Endothelial cell of umbilical vein (primary cell): ENCODE data around the gene PPP6R1. TPM values are rescaled to one million over a fixed set of nuclear protein-coding genes. Genes with fewer than 3 reads are reported as not detected.

ENCODE experiments used
- BruUV-seq: library from RNA; stranded (reverse); fragments of 400-500 nt; replicated peaks from 2 replicates; lab custom pipeline; 2021; lab: Mats Ljungman, UMichigan
- CTCF ChIA-PET: fragments of 300-600, 350-600 bp; sonication (Branson Sonifier 250); formaldehyde crosslinking; loops from one replicate; lab custom pipeline; 2021; ENCODE audit warnings: antibody characterized with exemption, inconsistent platforms; lab: Charles Lee
- POLR2A ChIA-PET: fragments of 300-600, 350-600 bp; sonication (Branson Sonifier 250); formaldehyde crosslinking; loops from one replicate; lab custom pipeline; 2021; ENCODE audit warnings: antibody characterized with exemption, inconsistent platforms; lab: Charles Lee
- DNase-seq: peaks from one replicate; pipeline ENCODE4 v3.0.0-alpha.2; 2011; ENCODE audit warnings: low read depth, low spot score
- FAIRE-seq: peaks from 2 replicates; lab custom pipeline; 2011; peaks lifted over from hg19 to GRCh38; lab: Jason Lieb, UNC
- H2AFZ ChIP-seq: 2 replicates; pipeline ENCODE4 v1.6.0; 2012; ENCODE audit warnings: low read depth, low read length, control low read depth, inconsistent platforms
- H3K27ac ChIP-seq: 2 replicates; pipeline ENCODE4 v1.5.1; 2011; ENCODE audit warnings: low read depth, mild to moderate bottlenecking, control low read depth, low read length, moderate library complexity; ENCODE audit not compliant: insufficient read depth
- H3K27me3 ChIP-seq, 2 experiments: 2 replicates each; pipeline versions ENCODE4 v1.6.0 to v1.6.1; 2011; ENCODE audit warnings: low read length in 2 of 2, mixed read lengths in 1 of 2; ENCODE audit not compliant: control insufficient read depth in 2 of 2, insufficient read depth in 2 of 2
- H3K36me3 ChIP-seq, 2 experiments: 2 replicates in 1 of 2; 3 replicates in 1 of 2; pipeline ENCODE4 v1.5.1; 2011; ENCODE audit warnings: low read length in 2 of 2, mild to moderate bottlenecking in 1 of 2, moderate library complexity in 1 of 2; ENCODE audit not compliant: control insufficient read depth in 2 of 2, insufficient read depth in 2 of 2; ENCODE audit errors: extremely low read depth in 1 of 2
- H3K4me1 ChIP-seq: 3 replicates; pipeline ENCODE4 v1.5.1; 2011; ENCODE audit warnings: mild to moderate bottlenecking, low read length; ENCODE audit not compliant: control insufficient read depth, insufficient read depth; ENCODE audit errors: extremely low read depth
- H3K4me2 ChIP-seq: 2 replicates; pipeline ENCODE4 v1.6.1; 2011; ENCODE audit warnings: low read length, control low read depth, mixed read lengths; ENCODE audit not compliant: insufficient read depth
- H3K4me3 ChIP-seq, 3 experiments: fragments of 200-600 bp in 1 of 3; sonication (generic), shearing (Covaris generic) in 1 of 3; replicated peaks in 1 of 3; 2 replicates each; pipeline ENCODE4 v1.5.1; 2011 to 2016; ENCODE audit warnings: control low read depth in 3 of 3, low read length in 3 of 3, mild to moderate bottlenecking in 2 of 3, inconsistent platforms in 1 of 3, low read depth in 1 of 3, moderate library complexity in 1 of 3; ENCODE audit not compliant: insufficient read depth in 1 of 3
- H3K79me2 ChIP-seq: 2 replicates; pipeline ENCODE4 v1.6.0; 2012; ENCODE audit warnings: low read length, inconsistent platforms; ENCODE audit not compliant: control insufficient read depth, insufficient read depth
- H3K9ac ChIP-seq: replicated peaks from 2 replicates; pipeline ENCODE3; 2011; ENCODE audit warnings: low read length, control low read depth; ENCODE audit not compliant: insufficient read depth; ENCODE audit errors: extremely low read depth
- H3K9me1 ChIP-seq: replicated peaks from 3 replicates; pipeline ENCODE4 v1.6.0; 2011; ENCODE audit warnings: mild to moderate bottlenecking, low read length; ENCODE audit not compliant: control insufficient read depth, insufficient read depth; ENCODE audit errors: extremely low read depth
- H3K9me3 ChIP-seq: replicated peaks from 2 replicates; pipeline ENCODE4 v1.5.1; 2012; ENCODE audit warnings: low read length, inconsistent platforms; ENCODE audit not compliant: control insufficient read depth, insufficient read depth
- H4K20me1 ChIP-seq: replicated peaks from 2 replicates; pipeline ENCODE3; 2011; ENCODE audit warnings: mild to moderate bottlenecking, low read length; ENCODE audit not compliant: control insufficient read depth, insufficient read depth; ENCODE audit errors: extremely low read depth
- EZH2 ChIP-seq: IDR thresholded peaks from 2 replicates; pipeline ENCODE4 v1.6.1; 2012; ENCODE audit warnings: borderline replicate concordance, low read depth, mild to moderate bottlenecking, moderate library complexity, low read length, inconsistent platforms; ENCODE audit not compliant: severe bottlenecking
- FOS ChIP-seq: IDR thresholded peaks from 2 replicates; pipeline ENCODE4 v1.6.1; 2011; ENCODE audit warnings: mild to moderate bottlenecking, low read length, moderate library complexity, borderline replicate concordance; ENCODE audit not compliant: insufficient read depth
- GATA2 ChIP-seq: IDR thresholded peaks from 2 replicates; pipeline ENCODE4 v1.7.0; 2011; ENCODE audit warnings: low read depth, mild to moderate bottlenecking, moderate library complexity, mixed read lengths, low read length; ENCODE audit not compliant: insufficient read length, insufficient read depth
- JUN ChIP-seq: IDR thresholded peaks from 2 replicates; pipeline ENCODE4 v1.6.1; 2011; ENCODE audit warnings: borderline replicate concordance, low read depth; ENCODE audit not compliant: insufficient read length, insufficient read depth
- MYC ChIP-seq: IDR thresholded peaks from one replicate; pipeline ENCODE4 v1.6.1; 2011; ENCODE audit warnings: mild to moderate bottlenecking, low read depth, low read length
- POLR2A ChIP-seq: IDR thresholded peaks from 2 replicates; pipeline ENCODE4 v1.6.1; 2012; ENCODE audit warnings: low read depth, mild to moderate bottlenecking, control low read depth, low read length
- POLR2AphosphoS5 ChIP-seq: IDR thresholded peaks from 2 replicates; pipeline ENCODE4 v1.6.1; 2012; ENCODE audit warnings: low read depth, mild to moderate bottlenecking, control low read depth, low read length, moderate library complexity; ENCODE audit not compliant: insufficient read depth
- dilution Hi-C: fragments of 300-500 bp; cut with MboI; formaldehyde crosslinking; loops from one replicate; pipeline ENCODE4 v1.15.0; 2019; ENCODE audit warnings: low sequenced_read_pairs; ENCODE audit not compliant: extremely low pct_ligation_motif_present
- intact Hi-C: fragments of 100-400 bp; cut with micrococcal nuclease; formaldehyde crosslinking; loops from one replicate; pipeline ENCODE4 v1.10.0; 2022
- polyA plus RNA-seq, 4 experiments: library from polyadenylated mRNA; depleted of rRNA in 3 of 4; stranded (reverse) in 3 of 4; unstranded in 1 of 4; fragments of >200 nt; gene quantifications; 2 replicates each; pipeline versions ENCODE4 v1.2.1 to v1.2.3, GENCODE V29; 2011 to 2012; ENCODE audit warnings: missing spikeins in 1 of 4
- total RNA-seq: library from RNA; stranded (reverse); gene quantifications from 2 replicates; pipeline ENCODE4 v1.2.3, GENCODE V29; 2021
- TF ChIP-seq, protein P1 (sequence below): IDR thresholded peaks from 2 replicates; pipeline ENCODE4 v1.6.1; 2011; ENCODE audit not compliant: insufficient read depth, insufficient read length
- TF ChIP-seq, protein P2 (sequence below), 2 donors: IDR thresholded peaks; 1 replicate in 1 of 2; 2 replicates in 1 of 2; pipeline ENCODE4 v1.5.1; 2011; ENCODE audit warnings: low read length in 2 of 2, mild to moderate bottlenecking in 2 of 2, moderate library complexity in 2 of 2, control low read depth in 1 of 2, inconsistent platforms in 1 of 2, low read depth in 1 of 2; ENCODE audit not compliant: insufficient read depth in 1 of 2; ENCODE audit errors: extremely low read depth in 1 of 2

The PPP6R1 gene
- total and polyA plus RNA-seq, 2 donors (not counting 3 experiments of a cell fraction or from before 2014, with no cell fraction given) = 35.7 to 71.8 TPM

DNA sequence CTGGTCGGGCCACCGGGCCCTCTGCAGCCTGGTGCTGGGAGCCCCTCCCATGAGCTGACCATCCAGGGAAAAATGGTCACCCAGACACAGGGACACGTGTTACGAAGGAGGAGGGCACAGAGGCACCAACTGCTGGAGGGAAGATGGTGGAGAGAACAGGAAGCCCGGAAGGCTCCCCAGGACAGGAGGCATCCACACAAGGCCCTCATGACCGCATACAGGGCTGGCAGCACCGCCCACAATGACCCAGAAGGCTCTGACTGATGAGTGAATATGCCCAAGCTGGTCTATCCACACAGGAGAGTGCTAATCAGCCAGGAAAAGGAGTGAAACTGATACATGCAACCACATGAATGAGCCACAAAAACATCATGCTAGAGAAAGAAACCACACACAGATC, 16.3 kb downstream of the PPP6R1 start:
- H3K27me3 ChIP-seq = no peaks in the 10 kb centered on the region
- no peak overlapping the region for H3K9ac ChIP-seq
- no peak overlapping the region for H3K4me3 ChIP-seq
- H3K27ac ChIP-seq = no peak overlapping the region
- H3K4me2 ChIP-seq = no peak overlapping the region
- H2AFZ ChIP-seq = no peak overlapping the region
- TF ChIP-seq POLR2AphosphoS5 (no peak), GATA2 (no peak), MYC (no peak), FOS (no peak), POLR2A (no peak), EZH2 (no peak), JUN (no peak)
- TF ChIP-seq, protein P1, sequence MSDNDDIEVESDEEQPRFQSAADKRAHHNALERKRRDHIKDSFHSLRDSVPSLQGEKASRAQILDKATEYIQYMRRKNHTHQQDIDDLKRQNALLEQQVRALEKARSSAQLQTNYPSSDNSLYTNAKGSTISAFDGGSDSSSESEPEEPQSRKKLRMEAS = no peak
- TF ChIP-seq, protein P2, sequence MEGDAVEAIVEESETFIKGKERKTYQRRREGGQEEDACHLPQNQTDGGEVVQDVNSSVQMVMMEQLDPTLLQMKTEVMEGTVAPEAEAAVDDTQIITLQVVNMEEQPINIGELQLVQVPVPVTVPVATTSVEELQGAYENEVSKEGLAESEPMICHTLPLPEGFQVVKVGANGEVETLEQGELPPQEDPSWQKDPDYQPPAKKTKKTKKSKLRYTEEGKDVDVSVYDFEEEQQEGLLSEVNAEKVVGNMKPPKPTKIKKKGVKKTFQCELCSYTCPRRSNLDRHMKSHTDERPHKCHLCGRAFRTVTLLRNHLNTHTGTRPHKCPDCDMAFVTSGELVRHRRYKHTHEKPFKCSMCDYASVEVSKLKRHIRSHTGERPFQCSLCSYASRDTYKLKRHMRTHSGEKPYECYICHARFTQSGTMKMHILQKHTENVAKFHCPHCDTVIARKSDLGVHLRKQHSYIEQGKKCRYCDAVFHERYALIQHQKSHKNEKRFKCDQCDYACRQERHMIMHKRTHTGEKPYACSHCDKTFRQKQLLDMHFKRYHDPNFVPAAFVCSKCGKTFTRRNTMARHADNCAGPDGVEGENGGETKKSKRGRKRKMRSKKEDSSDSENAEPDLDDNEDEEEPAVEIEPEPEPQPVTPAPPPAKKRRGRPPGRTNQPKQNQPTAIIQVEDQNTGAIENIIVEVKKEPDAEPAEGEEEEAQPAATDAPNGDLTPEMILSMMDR (IDR thresholded peaks at IDR 0.05; ENCODE audit: extremely low read depth in 1 of 2, insufficient read depth in 1 of 2, low read depth in 1 of 2, low read length in 2 of 2) = no peak
- H3K9me1 ChIP-seq = no peaks in the 10 kb centered on the region
- peaks cover 13 to 69% of the 10 kb centered on the region in 2 experiments for H3K36me3 ChIP-seq
- CTCF ChIA-PET = no interaction called here
- H4K20me1 ChIP-seq = no peaks in the 10 kb centered on the region
- BruUV-seq = no TSS peak
- H3K79me2 ChIP-seq = peaks cover 7% of the 10 kb centered on the region
- FAIRE-seq (no peak), DNase-seq (no peak)
- intact Hi-C loops (no loop called here), dilution Hi-C loops (no loop called here)
- POLR2A ChIA-PET = no interaction called here
- no peaks in the 10 kb centered on the region for H3K9me3 ChIP-seq
- no peaks in the 10 kb centered on the region for H3K4me1 ChIP-seq
